Left lung (tissue), 10 donors: ENCODE data around the gene ZNF418. TPM values are rescaled to one million over a fixed set of nuclear protein-coding genes. Genes with fewer than 3 reads are reported as not detected.
"Not testable (repeated sequence)": the region's sequence is repeated elsewhere in the genome, so short reads cannot be mapped to it uniquely, and the experiment has no call there.

Experiments used
- ATAC-seq: fragments of 200-7000 bp; cut with Tn5 transposase; one replicate; pipeline ENCODE4 v1.9.1; 2020; ENCODE audit warnings: moderate library complexity
- DNase-seq, 4 donors: peaks; one replicate each; pipeline ENCODE4 v3.0.0-alpha.2; 2013 to 2020
- H3K27ac ChIP-seq, 2 donors: fragments of 200-600 bp; sonication (generic) in 1 of 2; one replicate each; pipeline versions ENCODE4 v1.5.0 to v1.8.0; 2020 to 2021
- H3K27me3 ChIP-seq, 2 donors: fragments of 200-600 bp; sonication (generic) in 1 of 2; one replicate each; pipeline versions ENCODE4 v1.5.0 to v1.8.0; 2020 to 2021
- H3K36me3 ChIP-seq, 2 donors: fragments of 200-600 bp; sonication (generic) in 1 of 2; one replicate each; pipeline versions ENCODE4 v1.5.0 to v1.8.0; 2020 to 2021
- H3K4me1 ChIP-seq, 2 donors: fragments of 200-600 bp; one replicate each; pipeline ENCODE4 v1.8.0; 2021
- H3K4me3 ChIP-seq, 2 donors: fragments of 200-600 bp; sonication (generic) in 1 of 2; one replicate each; pipeline versions ENCODE4 v1.5.0 to v1.8.0; 2020 to 2021; ENCODE audit warnings: mild to moderate bottlenecking in 1 of 2
- H3K9me3 ChIP-seq, 2 donors: fragments of 200-600 bp; sonication (generic) in 1 of 2; one replicate each; pipeline versions ENCODE4 v1.5.0 to v1.8.0; 2020 to 2021
- CTCF ChIP-seq, 2 donors: fragments of 200-600 bp; sonication (generic) in 1 of 2; IDR thresholded peaks; one replicate each; pipeline versions ENCODE4 v1.5.0 to v1.8.0; 2021; ENCODE audit warnings: antibody characterized with exemption in 2 of 2
- intact Hi-C, 2 donors: fragments of 100-400 bp; cut with DNase I; formaldehyde crosslinking; loops; one replicate each; pipeline versions ENCODE4 v1.11.2 to v1.14.2; 2022
- polyA plus RNA-seq, 6 donors: library from polyadenylated mRNA; unstranded; fragments of 120-200 nt; gene quantifications; one replicate each; pipeline ENCODE4 v1.2.1, GENCODE V29; 2013; ENCODE audit not compliant: insufficient read length in 6 of 6
- total RNA-seq, 2 donors: library from RNA; stranded (reverse); fragmentation: NEBNext Ultra II Directional; extraction: Animal tissue kit (Norgen Biotek cat#: 25700); gene quantifications; one replicate each; pipeline ENCODE4 v1.2.1, GENCODE V29; 2021
- donor health status: DM: no; HTN: yes; CAD: no.
- donor health status: DM: no; HTN: no; CAD: no.

ZNF418 gene
- total and polyA plus RNA-seq, 8 donors: 8.0 to 43.6 (median 33.7) TPM

GRCh38 chr19:57947088-57947418 is 11.9 kb upstream of the ZNF418 start:
- H3K4me1 ChIP-seq: peaks cover 0 to 7% of the 10 kb centered on the region in 2 donors
- H3K9me3 ChIP-seq: peaks cover 0 to 85% of the 10 kb centered on the region in 2 donors
- H3K36me3 ChIP-seq: peaks cover 0 to 33% of the 10 kb centered on the region in 2 donors
- intact Hi-C loops: no loop called here
- DNase-seq (peak in 1 of 4 donors; percentile 32), ATAC-seq (no peak)
- peak overlapping the region; percentile 59 to 99 for H3K4me3 ChIP-seq
- TF ChIP-seq CTCF (IDR thresholded peaks at IDR 0.05): no peak
- H3K27me3 ChIP-seq: no peaks in the 10 kb centered on the region
- peak overlapping the region in 1 of 2 donors; percentile 45 for H3K27ac ChIP-seq

- DNase-seq (no peak), ATAC-seq (no peak)
- Histone ChIP-seq H3K27ac (no peak overlapping the region), H3K36me3 (peaks cover 0 to 40% of the 10 kb centered on the region in 2 donors), H3K9me3 (peaks cover 0 to 85% of the 10 kb centered on the region in 2 donors), H3K4me1 (peaks cover 0 to 7% of the 10 kb centered on the region in 2 donors), H3K4me3 (peak overlapping the region in 1 of 2 donors; percentile 59), H3K27me3 (no peaks in the 10 kb centered on the region)
- intact Hi-C loops: no loop called here
- TF ChIP-seq CTCF (IDR thresholded peaks at IDR 0.05): no peak
These were observed 11.1 kb upstream of the ZNF418 start for GRCh38 chr19:57946316-57946715.

GRCh38 chr19:57941593-57941992 is 6.4 kb upstream of the ZNF418 start:
- ATAC-seq (no peak), DNase-seq (no peak)
- H3K4me3 ChIP-seq: no peak overlapping the region
- peaks cover 0 to 98% of the 10 kb centered on the region in 2 donors for H3K9me3 ChIP-seq
- intact Hi-C loops: no loop called here
- no peak for TF ChIP-seq CTCF (IDR thresholded peaks at IDR 0.05)
- peaks cover 0 to 77% of the 10 kb centered on the region in 2 donors for H3K36me3 ChIP-seq
- H3K27ac ChIP-seq: no peak overlapping the region
- peaks cover 0 to under 1% of the 10 kb centered on the region in 2 donors for H3K4me1 ChIP-seq
- no peaks in the 10 kb centered on the region for H3K27me3 ChIP-seq

GRCh38 chr19:57935731-57936130 is 529 bp upstream of the ZNF418 start:
- intact Hi-C loops: no loop called here
- H3K27ac ChIP-seq: no peak overlapping the region
- DNase-seq: no peak
- peaks cover 0 to 5% of the 10 kb centered on the region in 2 donors for H3K4me1 ChIP-seq
- no peak overlapping the region for H3K4me3 ChIP-seq
- peaks cover 0 to 91% of the 10 kb centered on the region in 2 donors for H3K9me3 ChIP-seq
- no peak for ATAC-seq
- no peaks in the 10 kb centered on the region for H3K27me3 ChIP-seq
- peaks cover 0 to 47% of the 10 kb centered on the region in 2 donors for H3K36me3 ChIP-seq
- no peak for TF ChIP-seq CTCF (IDR thresholded peaks at IDR 0.05)

GRCh38 chr19:57927587-57927986 is 7.6 kb downstream of the ZNF418 start:
- intact Hi-C loops: no loop called here
- TF ChIP-seq CTCF (IDR thresholded peaks at IDR 0.05): no peak
- Histone ChIP-seq H3K4me3 (no peak overlapping the region), H3K4me1 (no peaks in the 10 kb centered on the region), H3K36me3 (peaks cover 0 to 75% of the 10 kb centered on the region in 2 donors), H3K27me3 (no peaks in the 10 kb centered on the region), H3K9me3 (peaks cover 0 to 95% of the 10 kb centered on the region in 2 donors), H3K27ac (no peak overlapping the region)
- no peak for DNase-seq
- no peak for ATAC-seq

GRCh38 chr19:57916168-57916995 is 18.8 kb downstream of the ZNF418 start, which contains the start of gene ZNF417:
Gene ZNF417, minus strand, starts transcription at chr19:57916592. Its CDS starts 181 bp downstream, at chr19:57916411.
- DNase-seq (peak; percentile 85 to 94 (median 88)), ATAC-seq (peak; percentile 99)
- H3K27me3 ChIP-seq, intact Hi-C loops, H3K9me3 ChIP-seq: not testable (repeated sequence)
- Histone ChIP-seq H3K36me3 (peaks cover 0 to 35% of the 10 kb centered on the region in 2 donors), H3K4me1 (peaks cover 7 to 17% of the 10 kb centered on the region in 2 donors), H3K27ac (peak within 1 kb of the TSS; percentile 19 to 78), H3K4me3 (peak within 1 kb of the TSS; percentile 71 to 80)
